ENCODE measurements around the gene PCDHGB3.
"Not testable (repeated sequence)": the region's sequence is repeated elsewhere in the genome, so short reads cannot be mapped to it uniquely, and the experiment has no call there.

Gene PCDHGB3

GRCh38 chr5:141369994-141370848 lies at the start of gene PCDHGB3:
PCDHGB3 (plus strand) TSS chr5:141370242; CDS start chr5:141370395, 153 bp downstream.
- Histone ChIP-seq H3K36me3 (ENCODE audit: control insufficient read depth, insufficient read depth, low read length) (no peaks in the 10 kb centered on the region), H3K9me3 (ENCODE audit: control insufficient read depth, low read length) (peaks cover 25% of the 10 kb centered on the region), H3K9ac (ENCODE audit: low read length) (no peak within 1 kb of the TSS), H3K4me1 (ENCODE audit: control insufficient read depth, insufficient read depth, low read length) (no peaks in the 10 kb centered on the region), H3K4me3 (ENCODE audit: low read length) (no peak within 1 kb of the TSS), H3K27me3 (ENCODE audit: control insufficient read depth, insufficient read depth, low read length) (peaks cover 37% of the 10 kb centered on the region)

GRCh38 chr5:141322261-141322660 lies 47.8 kb upstream of the PCDHGB3 start:
- Histone ChIP-seq H3K4me3 (ENCODE audit: low read length) (no peak overlapping the region), H3K9me3 (ENCODE audit: control insufficient read depth, low read length) (peaks cover 34% of the 10 kb centered on the region), H3K9ac (ENCODE audit: low read length) (no peak overlapping the region), H3K4me1 (ENCODE audit: control insufficient read depth, insufficient read depth, low read length) (no peaks in the 10 kb centered on the region), H3K27me3 (ENCODE audit: control insufficient read depth, insufficient read depth, low read length) (no peaks in the 10 kb centered on the region), H3K36me3 (ENCODE audit: control insufficient read depth, insufficient read depth, low read length) (peaks cover 13% of the 10 kb centered on the region)

- Histone ChIP-seq H3K27me3 (ENCODE audit: control insufficient read depth, insufficient read depth, low read length) (peaks cover 2% of the 10 kb centered on the region), H3K4me3 (ENCODE audit: low read length) (no peak overlapping the region), H3K9me3 (ENCODE audit: control insufficient read depth, low read length) (peaks cover 5% of the 10 kb centered on the region), H3K36me3 (ENCODE audit: control insufficient read depth, insufficient read depth, low read length) (no peaks in the 10 kb centered on the region), H3K9ac (ENCODE audit: low read length) (peak overlapping the region; percentile 3), H3K4me1 (ENCODE audit: control insufficient read depth, insufficient read depth, low read length) (no peaks in the 10 kb centered on the region)
Observed at GRCh38 chr5:141326088-141326854, 43.8 kb upstream of the PCDHGB3 start.

GRCh38 chr5:141328231-141328630 lies 41.8 kb upstream of the PCDHGB3 start:
- H3K4me1 ChIP-seq (ENCODE audit: control insufficient read depth, insufficient read depth, low read length) = no peaks in the 10 kb centered on the region
- peaks cover 9% of the 10 kb centered on the region for H3K9me3 ChIP-seq (ENCODE audit: control insufficient read depth, low read length)
- no peak overlapping the region for H3K4me3 ChIP-seq (ENCODE audit: low read length)
- H3K27me3 ChIP-seq (ENCODE audit: control insufficient read depth, insufficient read depth, low read length) = peaks cover 5% of the 10 kb centered on the region
- H3K36me3 ChIP-seq (ENCODE audit: control insufficient read depth, insufficient read depth, low read length) = no peaks in the 10 kb centered on the region
- no peak overlapping the region for H3K9ac ChIP-seq (ENCODE audit: low read length)

- no peaks in the 10 kb centered on the region for H3K4me1 ChIP-seq (ENCODE audit: control insufficient read depth, insufficient read depth, low read length)
- H3K9me3 ChIP-seq (ENCODE audit: control insufficient read depth, low read length) = peaks cover 9% of the 10 kb centered on the region
- H3K9ac ChIP-seq (ENCODE audit: low read length) = no peak within 1 kb of the TSS
- H3K36me3 ChIP-seq (ENCODE audit: control insufficient read depth, insufficient read depth, low read length) = no peaks in the 10 kb centered on the region
- no peak within 1 kb of the TSS for H3K4me3 ChIP-seq (ENCODE audit: low read length)
- H3K27me3 ChIP-seq (ENCODE audit: control insufficient read depth, insufficient read depth, low read length) = peaks cover 5% of the 10 kb centered on the region
Observed at GRCh38 chr5:141330299-141331080, 39.6 kb upstream of the PCDHGB3 start, which contains the start of gene PCDHGA1. PCDHGA1 (plus strand) TSS chr5:141330514.

- H3K36me3 ChIP-seq (ENCODE audit: control insufficient read depth, insufficient read depth, low read length); H3K4me1 ChIP-seq (ENCODE audit: control insufficient read depth, insufficient read depth, low read length); H3K9ac ChIP-seq (ENCODE audit: low read length); H3K27me3 ChIP-seq (ENCODE audit: control insufficient read depth, insufficient read depth, low read length); H3K4me3 ChIP-seq (ENCODE audit: low read length); H3K9me3 ChIP-seq (ENCODE audit: control insufficient read depth, low read length): not testable (repeated sequence)
Observed at GRCh38 chr5:141332571-141332970, 37.5 kb upstream of the PCDHGB3 start.

GRCh38 chr5:141338538-141339306 lies 31.3 kb upstream of the PCDHGB3 start, which contains the start of gene PCDHGA2:
PCDHGA2 (plus strand) TSS chr5:141338760.
- no peaks in the 10 kb centered on the region for H3K36me3 ChIP-seq (ENCODE audit: control insufficient read depth, insufficient read depth, low read length)
- H3K9me3 ChIP-seq (ENCODE audit: control insufficient read depth, low read length) = peaks cover 6% of the 10 kb centered on the region
- H3K4me1 ChIP-seq (ENCODE audit: control insufficient read depth, insufficient read depth, low read length) = no peaks in the 10 kb centered on the region
- H3K9ac ChIP-seq (ENCODE audit: low read length) = no peak within 1 kb of the TSS
- H3K4me3 ChIP-seq (ENCODE audit: low read length) = no peak within 1 kb of the TSS
- peaks cover 9% of the 10 kb centered on the region for H3K27me3 ChIP-seq (ENCODE audit: control insufficient read depth, insufficient read depth, low read length)

- H3K36me3 ChIP-seq (ENCODE audit: control insufficient read depth, insufficient read depth, low read length); H3K27me3 ChIP-seq (ENCODE audit: control insufficient read depth, insufficient read depth, low read length); H3K4me3 ChIP-seq (ENCODE audit: low read length); H3K9me3 ChIP-seq (ENCODE audit: control insufficient read depth, low read length); H3K4me1 ChIP-seq (ENCODE audit: control insufficient read depth, insufficient read depth, low read length); H3K9ac ChIP-seq (ENCODE audit: low read length): not testable (repeated sequence)
Observed at GRCh38 chr5:141340781-141341354, 29.2 kb upstream of the PCDHGB3 start.

- peaks cover 10% of the 10 kb centered on the region for H3K9me3 ChIP-seq (ENCODE audit: control insufficient read depth, low read length)
- peaks cover 9% of the 10 kb centered on the region for H3K27me3 ChIP-seq (ENCODE audit: control insufficient read depth, insufficient read depth, low read length)
- no peak overlapping the region for H3K9ac ChIP-seq (ENCODE audit: low read length)
Observed at GRCh38 chr5:141342773-141343172, 27.3 kb upstream of the PCDHGB3 start.

GRCh38 chr5:141343242-141343952 lies 26.6 kb upstream of the PCDHGB3 start, which contains the start of gene PCDHGA3:
PCDHGA3 (plus strand) TSS chr5:141343829; CDS start chr5:141344034, 205 bp downstream.
- no peaks in the 10 kb centered on the region for H3K4me1 ChIP-seq (ENCODE audit: control insufficient read depth, insufficient read depth, low read length)
- H3K9me3 ChIP-seq (ENCODE audit: control insufficient read depth, low read length) = peaks cover 10% of the 10 kb centered on the region
- H3K27me3 ChIP-seq (ENCODE audit: control insufficient read depth, insufficient read depth, low read length) = peaks cover 9% of the 10 kb centered on the region
- no peak within 1 kb of the TSS for H3K4me3 ChIP-seq (ENCODE audit: low read length)
- H3K36me3 ChIP-seq (ENCODE audit: control insufficient read depth, insufficient read depth, low read length) = no peaks in the 10 kb centered on the region
- no peak within 1 kb of the TSS for H3K9ac ChIP-seq (ENCODE audit: low read length)

More at GRCh38 chr5:141342773-141343172, 27.3 kb upstream of the PCDHGB3 start:
- Histone ChIP-seq H3K4me3 (ENCODE audit: low read length) (no peak overlapping the region), H3K36me3 (ENCODE audit: control insufficient read depth, insufficient read depth, low read length) (no peaks in the 10 kb centered on the region), H3K4me1 (ENCODE audit: control insufficient read depth, insufficient read depth, low read length) (no peaks in the 10 kb centered on the region)

All from mucosa of stomach (tissue), 1 donor.